Activated CD8-positive, alpha-beta memory T cell treated with anti-CD3 and anti-CD28 coated beads for 24 hours (primary cell): Measurements from ENCODE around the gene NAV2.

Experiments used
- DNase-seq: peaks from one replicate; pipeline ENCODE4 v3.0.0-alpha.2; 2020

Gene NAV2

GRCh38 chr11:20134991-20135736, 422.5 kb downstream of the NAV2 start:
- DNase-seq = no peak

- DNase-seq = no peak
These were observed 425.0 kb downstream of the NAV2 start for GRCh38 chr11:20137637-20138036.

GRCh38 chr11:20138707-20139106, 426.1 kb downstream of the NAV2 start:
- no peak for DNase-seq

GRCh38 chr11:20154381-20154780, 441.7 kb downstream of the NAV2 start:
- no peak for DNase-seq

- no peak for DNase-seq
These were observed 443.1 kb downstream of the NAV2 start for GRCh38 chr11:20155683-20156279.

- peak; percentile 76 for DNase-seq
These were observed 443.7 kb downstream of the NAV2 start for GRCh38 chr11:20156280-20156875.

GRCh38 chr11:20156876-20157613, 444.4 kb downstream of the NAV2 start:
- DNase-seq = peak; percentile 65

GRCh38 chr11:20157728-20158127, 445.1 kb downstream of the NAV2 start:
- DNase-seq = no peak

- no peak for DNase-seq
These were observed 446.1 kb downstream of the NAV2 start for GRCh38 chr11:20158597-20159257.

- DNase-seq = no peak
These were observed 447.1 kb downstream of the NAV2 start for GRCh38 chr11:20159466-20160381.

- no peak for DNase-seq
These were observed 448.0 kb downstream of the NAV2 start, which contains the start of gene DBX1 for GRCh38 chr11:20160425-20161229. TSS of gene DBX1 (minus strand) at chr11:20160475. CDS start at chr11:20160324, 151 bp downstream.

- DNase-seq = no peak
These were observed 448.7 kb downstream of the NAV2 start for GRCh38 chr11:20161230-20161918.

- peak; percentile 54 for DNase-seq
These were observed 449.5 kb downstream of the NAV2 start for GRCh38 chr11:20161923-20162744.

GRCh38 chr11:20162824-20163782, 450.5 kb downstream of the NAV2 start:
- peak; percentile 59 for DNase-seq

GRCh38 chr11:20163783-20164481, 451.3 kb downstream of the NAV2 start:
- no peak for DNase-seq
